Measurements from ENCODE around the gene FAM135A. TPM values are rescaled to one million over a fixed set of nuclear protein-coding genes. Genes with fewer than 3 reads are reported as not detected.
A peak's percentile ranks its signal among the peaks of the same experiment; 100 is the strongest.

FAM135A gene
- total RNA-seq, 4 donors from 2014 or later = 17.1 to 99.5 (median 35.8) TPM

DNA sequence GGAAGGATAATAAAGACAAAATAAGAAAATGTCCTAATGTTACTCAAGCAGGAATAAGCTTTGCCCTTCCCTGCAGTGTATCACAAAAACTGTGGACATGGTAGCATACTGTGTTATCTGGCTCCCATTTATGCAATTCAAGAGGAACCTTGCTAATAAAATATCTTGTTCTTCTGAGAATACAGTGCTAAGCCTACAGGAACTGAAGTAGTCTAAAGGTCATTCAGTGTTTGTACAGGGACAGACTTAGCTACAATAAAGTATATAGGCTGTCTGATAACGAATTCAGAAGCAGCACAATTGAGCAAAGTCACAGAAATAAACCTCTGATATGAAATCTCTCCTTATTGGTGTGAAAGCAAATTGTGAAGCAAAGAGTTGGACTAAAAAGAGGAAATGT is 93.9 kb downstream of the FAM135A start:
- TF ChIP-seq POLR2A (IDR thresholded peaks at IDR 0.05) = no peak
- TF ChIP-seq, protein P1, sequence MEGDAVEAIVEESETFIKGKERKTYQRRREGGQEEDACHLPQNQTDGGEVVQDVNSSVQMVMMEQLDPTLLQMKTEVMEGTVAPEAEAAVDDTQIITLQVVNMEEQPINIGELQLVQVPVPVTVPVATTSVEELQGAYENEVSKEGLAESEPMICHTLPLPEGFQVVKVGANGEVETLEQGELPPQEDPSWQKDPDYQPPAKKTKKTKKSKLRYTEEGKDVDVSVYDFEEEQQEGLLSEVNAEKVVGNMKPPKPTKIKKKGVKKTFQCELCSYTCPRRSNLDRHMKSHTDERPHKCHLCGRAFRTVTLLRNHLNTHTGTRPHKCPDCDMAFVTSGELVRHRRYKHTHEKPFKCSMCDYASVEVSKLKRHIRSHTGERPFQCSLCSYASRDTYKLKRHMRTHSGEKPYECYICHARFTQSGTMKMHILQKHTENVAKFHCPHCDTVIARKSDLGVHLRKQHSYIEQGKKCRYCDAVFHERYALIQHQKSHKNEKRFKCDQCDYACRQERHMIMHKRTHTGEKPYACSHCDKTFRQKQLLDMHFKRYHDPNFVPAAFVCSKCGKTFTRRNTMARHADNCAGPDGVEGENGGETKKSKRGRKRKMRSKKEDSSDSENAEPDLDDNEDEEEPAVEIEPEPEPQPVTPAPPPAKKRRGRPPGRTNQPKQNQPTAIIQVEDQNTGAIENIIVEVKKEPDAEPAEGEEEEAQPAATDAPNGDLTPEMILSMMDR (IDR thresholded peaks at IDR 0.05) = no peak
- Histone ChIP-seq H3K4me3 (no peak overlapping the region), H3K9me3 (no peaks in the 10 kb centered on the region), H3K27ac (no peak overlapping the region), H3K4me1 (no peaks in the 10 kb centered on the region), H3K36me3 (peaks cover 0 to 2% of the 10 kb centered on the region in 2 donors), H3K27me3 (no peaks in the 10 kb centered on the region)
- no peak for DNase-seq
- intact Hi-C loops (cut with DNase I; ENCODE audit: low total_unique reads) = no loop called here

DNA sequence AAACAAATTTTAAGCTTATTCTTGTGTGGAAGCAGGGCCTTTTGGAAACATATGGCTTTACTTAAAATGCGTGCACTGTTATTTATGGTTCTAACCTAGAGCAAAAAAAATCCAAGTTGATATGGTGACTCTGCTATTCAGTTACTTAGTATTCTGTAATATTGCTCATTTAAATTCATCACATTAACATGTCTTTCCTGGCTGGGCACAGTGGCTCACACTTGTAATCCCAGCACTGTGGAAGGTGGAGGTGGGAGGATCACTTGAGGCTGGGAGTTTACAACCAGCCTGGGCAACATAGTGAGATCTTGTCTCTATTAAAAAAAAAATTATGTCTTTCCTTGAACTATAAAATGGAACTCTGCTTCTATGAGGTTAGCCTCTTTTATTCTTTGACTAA is 95.6 kb downstream of the FAM135A start:
- Histone ChIP-seq H3K4me3 (no peak overlapping the region), H3K36me3 (no peaks in the 10 kb centered on the region), H3K27ac (no peak overlapping the region), H3K27me3 (no peaks in the 10 kb centered on the region), H3K9me3 (no peaks in the 10 kb centered on the region), H3K4me1 (no peaks in the 10 kb centered on the region)
- TF ChIP-seq, protein P1 (IDR thresholded peaks at IDR 0.05) = no peak
- TF ChIP-seq POLR2A (IDR thresholded peaks at IDR 0.05) = no peak
- intact Hi-C loops (cut with DNase I; ENCODE audit: low total_unique reads) = no loop called here
- no peak for DNase-seq

DNA sequence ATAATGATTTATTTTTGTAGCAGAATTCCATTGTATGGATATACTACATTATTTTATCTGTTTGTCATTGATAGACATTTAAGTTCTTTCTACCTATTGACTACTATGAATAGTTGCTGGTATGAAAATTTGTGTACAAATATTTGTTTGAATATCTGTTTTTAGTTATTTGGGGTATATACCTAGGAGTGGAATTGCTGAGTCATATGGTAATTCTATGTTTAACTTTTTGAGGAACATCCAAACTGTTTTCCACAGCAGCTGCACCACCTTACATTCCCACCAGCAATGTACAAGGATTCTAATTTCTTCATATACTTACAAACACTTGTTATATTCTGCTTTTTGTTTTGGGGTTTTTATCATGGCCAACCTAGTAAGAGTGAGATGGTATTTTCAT is 97.3 kb downstream of the FAM135A start:
- Histone ChIP-seq H3K36me3 (no peaks in the 10 kb centered on the region), H3K27ac (no peak overlapping the region), H3K27me3 (no peaks in the 10 kb centered on the region), H3K9me3 (no peaks in the 10 kb centered on the region), H3K4me3 (no peak overlapping the region), H3K4me1 (no peaks in the 10 kb centered on the region)
- DNase-seq = no peak
- intact Hi-C loops (cut with DNase I; ENCODE audit: low total_unique reads) = no loop called here
- TF ChIP-seq, protein P1 (IDR thresholded peaks at IDR 0.05) = no peak
- TF ChIP-seq POLR2A (IDR thresholded peaks at IDR 0.05) = no peak

DNA sequence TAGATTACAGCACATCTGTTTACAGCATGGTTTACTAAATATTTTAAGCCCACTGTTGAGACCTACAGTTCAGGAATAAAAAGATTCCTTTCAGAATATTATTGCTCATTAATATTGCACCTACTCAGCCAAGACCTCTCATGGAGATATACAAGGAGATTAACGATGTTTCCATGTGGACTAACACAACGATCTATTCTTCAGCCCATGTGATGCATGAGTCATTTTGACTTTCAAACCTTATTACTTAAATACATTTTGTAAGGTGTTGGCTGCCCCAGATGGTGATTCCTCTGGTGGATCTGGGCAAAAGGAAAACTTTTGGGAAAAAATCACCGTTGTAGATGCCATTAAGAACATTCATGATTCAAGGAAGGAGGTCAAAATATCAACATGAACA is 105.4 kb downstream of the FAM135A start:
- TF ChIP-seq POLR2A (IDR thresholded peaks at IDR 0.05) = no peak
- TF ChIP-seq, protein P1 (IDR thresholded peaks at IDR 0.05) = no peak
- intact Hi-C loops (cut with DNase I; ENCODE audit: low total_unique reads) = no loop called here
- no peak overlapping the region for H3K27ac ChIP-seq
- no peak overlapping the region for H3K4me3 ChIP-seq
- no peak for DNase-seq
- H3K4me1 ChIP-seq = no peaks in the 10 kb centered on the region
- no peaks in the 10 kb centered on the region for H3K27me3 ChIP-seq
- no peaks in the 10 kb centered on the region for H3K9me3 ChIP-seq
- no peaks in the 10 kb centered on the region for H3K36me3 ChIP-seq

DNA sequence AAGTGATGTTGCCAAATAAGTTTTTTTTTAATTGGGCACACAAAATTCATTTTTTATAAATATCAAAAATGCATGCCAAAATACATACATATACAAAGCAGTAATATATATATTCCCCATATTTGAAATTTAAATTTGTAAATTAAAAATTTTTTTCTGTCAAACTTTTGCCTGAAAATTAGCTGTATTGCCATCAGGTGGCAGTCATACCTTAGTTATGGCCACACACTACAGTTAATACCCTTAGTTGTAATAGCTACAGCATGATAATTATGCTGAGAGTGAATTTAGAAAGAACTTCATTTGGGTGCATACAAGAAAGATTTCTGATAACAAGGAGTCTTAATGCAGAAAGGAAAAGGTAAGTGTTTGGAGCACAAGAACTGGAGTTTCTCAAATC is 107.3 kb downstream of the FAM135A start:
- no peaks in the 10 kb centered on the region for H3K9me3 ChIP-seq
- no peak overlapping the region for H3K4me3 ChIP-seq
- no peaks in the 10 kb centered on the region for H3K36me3 ChIP-seq
- intact Hi-C loops (cut with DNase I; ENCODE audit: low total_unique reads) = no loop called here
- DNase-seq = no peak
- H3K4me1 ChIP-seq = no peaks in the 10 kb centered on the region
- no peak overlapping the region for H3K27ac ChIP-seq
- no peaks in the 10 kb centered on the region for H3K27me3 ChIP-seq
- TF ChIP-seq, protein P1 (IDR thresholded peaks at IDR 0.05) = peak in 1 of 4 experiments; percentile 10
- TF ChIP-seq POLR2A (IDR thresholded peaks at IDR 0.05) = no peak

Measured in uterus (tissue), 4 donors.